DMS53 (cell line): ENCODE measurements around the gene ARFGAP3.

Experiments used
- DNase-seq: peaks from one replicate; lab custom pipeline; 2025; lab: John Stamatoyannopoulos, UW

The ARFGAP3 gene

GRCh38 chr22:42883970-42884369 lies 26.9 kb upstream of the ARFGAP3 start:
- DNase-seq = no peak

GRCh38 chr22:42883121-42883520 lies 26.0 kb upstream of the ARFGAP3 start:
- no peak for DNase-seq

GRCh38 chr22:42881982-42882656 lies 25.0 kb upstream of the ARFGAP3 start:
- peak; percentile 60 for DNase-seq

GRCh38 chr22:42881298-42881697 lies 24.2 kb upstream of the ARFGAP3 start:
- DNase-seq = no peak

- no peak for DNase-seq
These were observed 23.7 kb upstream of the ARFGAP3 start for GRCh38 chr22:42880815-42881214.

GRCh38 chr22:42879371-42880021 lies 22.4 kb upstream of the ARFGAP3 start:
- peak; percentile 84 for DNase-seq

- DNase-seq = no peak
These were observed 21.7 kb upstream of the ARFGAP3 start for GRCh38 chr22:42878561-42879305.

GRCh38 chr22:42877597-42878340 lies 20.7 kb upstream of the ARFGAP3 start:
- DNase-seq = peak; percentile 31

GRCh38 chr22:42877158-42877557 lies 20.1 kb upstream of the ARFGAP3 start:
- no peak for DNase-seq

- DNase-seq = no peak
These were observed 19.0 kb upstream of the ARFGAP3 start for GRCh38 chr22:42876041-42876440.

GRCh38 chr22:42874010-42874409 lies 16.9 kb upstream of the ARFGAP3 start:
- DNase-seq = no peak

- DNase-seq = no peak
These were observed 16.3 kb upstream of the ARFGAP3 start for GRCh38 chr22:42873356-42873755.

GRCh38 chr22:42872821-42873220 lies 15.7 kb upstream of the ARFGAP3 start:
- no peak for DNase-seq

GRCh38 chr22:42871146-42872050 lies 14.3 kb upstream of the ARFGAP3 start:
- no peak for DNase-seq

- DNase-seq = no peak
These were observed 12.9 kb upstream of the ARFGAP3 start for GRCh38 chr22:42869888-42870480.

GRCh38 chr22:42869463-42869862 lies 12.4 kb upstream of the ARFGAP3 start:
- DNase-seq = no peak

- DNase-seq = peak; percentile 43
These were observed 11.7 kb upstream of the ARFGAP3 start for GRCh38 chr22:42868751-42869251.

- DNase-seq = no peak
These were observed 9.0 kb upstream of the ARFGAP3 start for GRCh38 chr22:42866100-42866499.

- no peak for DNase-seq
These were observed 8.5 kb upstream of the ARFGAP3 start for GRCh38 chr22:42865536-42865935.

- DNase-seq = peak; percentile 17
These were observed 6.4 kb upstream of the ARFGAP3 start for GRCh38 chr22:42863349-42863961.
